Measurements from ENCODE around the gene SEPTIN8. TPM values are rescaled to one million over a fixed set of nuclear protein-coding genes. Genes with fewer than 3 reads are reported as not detected.
A peak's percentile ranks its signal among the peaks of the same experiment; 100 is the strongest.

The SEPTIN8 gene
- polyA plus RNA-seq, 1 of the 3 experiments (the other 2 are of a cell fraction): 54.9 TPM

DNA sequence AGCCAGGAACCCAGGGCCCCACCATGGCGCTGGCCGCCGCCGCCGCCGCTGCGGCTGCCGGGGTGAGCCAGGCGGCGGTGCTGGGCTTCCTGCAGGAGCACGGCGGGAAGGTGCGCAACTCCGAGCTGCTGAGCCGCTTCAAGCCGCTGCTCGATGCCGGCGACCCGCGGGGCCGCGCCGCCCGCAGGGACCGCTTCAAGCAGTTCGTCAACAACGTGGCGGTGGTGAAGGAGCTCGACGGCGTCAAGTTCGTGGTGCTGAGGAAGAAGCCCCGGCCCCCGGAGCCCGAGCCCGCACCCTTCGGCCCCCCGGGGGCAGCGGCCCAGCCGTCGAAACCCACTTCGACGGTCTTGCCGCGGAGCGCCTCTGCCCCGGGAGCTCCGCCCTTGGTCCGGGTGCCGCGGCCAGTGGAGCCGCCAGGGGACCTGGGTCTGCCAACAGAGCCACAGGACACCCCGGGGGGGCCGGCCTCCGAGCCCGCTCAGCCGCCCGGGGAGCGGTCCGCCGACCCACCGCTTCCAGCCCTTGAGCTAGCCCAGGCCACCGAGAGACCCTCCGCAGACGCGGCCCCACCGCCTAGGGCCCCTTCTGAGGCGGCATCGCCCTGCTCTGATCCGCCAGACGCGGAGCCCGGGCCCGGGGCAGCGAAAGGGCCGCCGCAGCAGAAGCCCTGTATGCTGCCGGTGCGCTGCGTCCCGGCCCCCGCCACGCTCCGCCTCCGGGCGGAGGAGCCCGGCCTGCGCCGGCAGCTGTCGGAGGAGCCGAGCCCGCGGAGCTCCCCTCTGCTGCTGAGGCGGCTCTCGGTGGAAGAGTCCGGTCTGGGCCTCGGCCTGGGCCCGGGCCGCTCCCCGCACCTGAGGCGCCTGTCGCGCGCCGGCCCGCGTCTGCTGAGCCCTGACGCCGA lies 36.8 kb upstream of the SEPTIN8 start:
- no peaks in the 10 kb centered on the region for H3K9me3 ChIP-seq
- peak overlapping the region; percentile 59 to 61; a peak in 3 of 4 replicates for H3K4me3 ChIP-seq (ENCODE audit: low read depth in 2 of 2, low read length in 1 of 2)
- WGBS (ENCODE audit: low lambda C conversion rate): 56% methylated on average over 11 of the region's 110 CpGs
- ChIA-PET POLR2A (no interaction called here), CTCF (interaction anchor here (0.6 to 3.0 kb wide), 11 partner anchors 11 to 428 kb away, joined by 3 to 28 read pairs (median 4); partner anchors contain the start of gene SHROOM1)
- H3K79me2 ChIP-seq (ENCODE audit: insufficient read depth): no peaks in the 10 kb centered on the region
- H3K4me2 ChIP-seq: peak overlapping the region; percentile 69; the same call in 1 of the 2 replicates
- no peaks in the 10 kb centered on the region for H3K27me3 ChIP-seq (ENCODE audit: insufficient read depth)
- H3K4me1 ChIP-seq (ENCODE audit: control insufficient read depth in 1 of 2, insufficient read depth in 2 of 2, low read depth in 1 of 2, low read length in 1 of 2): peaks cover 0 to 2% of the 10 kb centered on the region in 2 experiments; a peak in 2 of 4 replicates
- no peaks in the 10 kb centered on the region for H4K20me1 ChIP-seq (ENCODE audit: insufficient read depth)
- H3K9me2 ChIP-seq: no peaks in the 10 kb centered on the region
- peak; percentile 86 for DNase-seq
- TF ChIP-seq, protein P1, sequence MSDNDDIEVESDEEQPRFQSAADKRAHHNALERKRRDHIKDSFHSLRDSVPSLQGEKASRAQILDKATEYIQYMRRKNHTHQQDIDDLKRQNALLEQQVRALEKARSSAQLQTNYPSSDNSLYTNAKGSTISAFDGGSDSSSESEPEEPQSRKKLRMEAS (IDR thresholded peaks at IDR 0.05; ENCODE audit: low read depth): peak; percentile 59
- TF ChIP-seq REST (IDR thresholded peaks at IDR 0.05; ENCODE audit: low read depth, low read length) (no peak), POLR2AphosphoS5 (IDR thresholded peaks at IDR 0.05; ENCODE audit: low read depth, low read length) (no peak), RCOR1 (IDR thresholded peaks at IDR 0.05; ENCODE audit: low read length) (no peak), TEAD4 (IDR thresholded peaks at IDR 0.05; ENCODE audit: borderline replicate concordance, insufficient read depth) (no peak), RFX5 (IDR thresholded peaks at IDR 0.05; ENCODE audit: low read length) (no peak)
- TF ChIP-seq, protein P2, sequence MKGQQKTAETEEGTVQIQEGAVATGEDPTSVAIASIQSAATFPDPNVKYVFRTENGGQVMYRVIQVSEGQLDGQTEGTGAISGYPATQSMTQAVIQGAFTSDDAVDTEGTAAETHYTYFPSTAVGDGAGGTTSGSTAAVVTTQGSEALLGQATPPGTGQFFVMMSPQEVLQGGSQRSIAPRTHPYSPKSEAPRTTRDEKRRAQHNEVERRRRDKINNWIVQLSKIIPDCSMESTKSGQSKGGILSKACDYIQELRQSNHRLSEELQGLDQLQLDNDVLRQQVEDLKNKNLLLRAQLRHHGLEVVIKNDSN (IDR thresholded peaks at IDR 0.05; ENCODE audit: borderline replicate concordance, low read depth): no peak
- TF ChIP-seq, protein P3, sequence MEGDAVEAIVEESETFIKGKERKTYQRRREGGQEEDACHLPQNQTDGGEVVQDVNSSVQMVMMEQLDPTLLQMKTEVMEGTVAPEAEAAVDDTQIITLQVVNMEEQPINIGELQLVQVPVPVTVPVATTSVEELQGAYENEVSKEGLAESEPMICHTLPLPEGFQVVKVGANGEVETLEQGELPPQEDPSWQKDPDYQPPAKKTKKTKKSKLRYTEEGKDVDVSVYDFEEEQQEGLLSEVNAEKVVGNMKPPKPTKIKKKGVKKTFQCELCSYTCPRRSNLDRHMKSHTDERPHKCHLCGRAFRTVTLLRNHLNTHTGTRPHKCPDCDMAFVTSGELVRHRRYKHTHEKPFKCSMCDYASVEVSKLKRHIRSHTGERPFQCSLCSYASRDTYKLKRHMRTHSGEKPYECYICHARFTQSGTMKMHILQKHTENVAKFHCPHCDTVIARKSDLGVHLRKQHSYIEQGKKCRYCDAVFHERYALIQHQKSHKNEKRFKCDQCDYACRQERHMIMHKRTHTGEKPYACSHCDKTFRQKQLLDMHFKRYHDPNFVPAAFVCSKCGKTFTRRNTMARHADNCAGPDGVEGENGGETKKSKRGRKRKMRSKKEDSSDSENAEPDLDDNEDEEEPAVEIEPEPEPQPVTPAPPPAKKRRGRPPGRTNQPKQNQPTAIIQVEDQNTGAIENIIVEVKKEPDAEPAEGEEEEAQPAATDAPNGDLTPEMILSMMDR (IDR thresholded peaks at IDR 0.05): no peak
- no peak overlapping the region for H3K27ac ChIP-seq (ENCODE audit: low read depth in 2 of 2, low read length in 1 of 2)
- H3K36me3 ChIP-seq (replicated peaks in 1 of 2; ENCODE audit: control insufficient read depth in 1 of 2, insufficient read depth in 2 of 2, low read length in 1 of 2): no peaks in the 10 kb centered on the region
- H3K9ac ChIP-seq: no peak overlapping the region
- H2AFZ ChIP-seq (ENCODE audit: low read depth): 0 out of 2 replicates have a peak overlapping the region, but pooled peaks have one; percentile 59
- peaks cover 20% of the 10 kb centered on the region for H3F3A ChIP-seq (replicated peaks; ENCODE audit: insufficient read depth)
